ENCODE measurements around the gene CMTR1. TPM values are rescaled to one million over a fixed set of nuclear protein-coding genes. Genes with fewer than 3 reads are reported as not detected.

CMTR1 gene
- polyA plus RNA-seq, 1 of the 3 experiments (the other 2 are of a cell fraction): 19.8 TPM

- WGBS (ENCODE audit: low lambda C conversion rate): 92% methylated on average over 2 of the region's 2 CpGs
- Histone ChIP-seq H3K27ac (ENCODE audit: low read depth in 2 of 2, low read length in 1 of 2) (peak overlapping the region in 1 of 2 experiments; percentile 71; a peak in 2 of 4 replicates), H3F3A (replicated peaks; ENCODE audit: insufficient read depth) (no peaks in the 10 kb centered on the region), H3K36me3 (replicated peaks in 1 of 2; ENCODE audit: control insufficient read depth in 1 of 2, insufficient read depth in 2 of 2, low read length in 1 of 2) (no peaks in the 10 kb centered on the region), H3K4me1 (ENCODE audit: control insufficient read depth in 1 of 2, insufficient read depth in 2 of 2, low read depth in 1 of 2, low read length in 1 of 2) (peaks cover under 1 to 46% of the 10 kb centered on the region in 2 experiments; a peak in 3 of 4 replicates), H4K20me1 (ENCODE audit: insufficient read depth) (no peaks in the 10 kb centered on the region), H3K9me3 (no peaks in the 10 kb centered on the region), H3K27me3 (ENCODE audit: insufficient read depth) (no peaks in the 10 kb centered on the region), H3K4me3 (ENCODE audit: low read depth in 2 of 2, low read length in 1 of 2) (no peak overlapping the region), H3K79me2 (ENCODE audit: insufficient read depth) (peaks cover 3% of the 10 kb centered on the region; the same call in 1 of the 2 replicates), H3K4me2 (no peak overlapping the region), H2AFZ (ENCODE audit: low read depth) (no peak overlapping the region), H3K9ac (no peak overlapping the region), H3K9me2 (no peaks in the 10 kb centered on the region)
- no peak for DNase-seq
- POLR2A ChIA-PET: interaction anchor here (1.0 kb wide), 1 partner anchor 12 kb away, joined by 3 read pairs; no protein-coding TSS in a partner anchor
- no peak for TF ChIP-seq TAF1 (IDR thresholded peaks at IDR 0.05; ENCODE audit: borderline replicate concordance, low read depth, low read length)
- no peak for TF ChIP-seq NRF1 (IDR thresholded peaks at IDR 0.05; ENCODE audit: low read depth, low read length)
- CTCF ChIA-PET: interaction anchor here (0.6 to 2.3 kb wide), 5 partner anchors 9 to 54 kb away, joined by 3 to 9 read pairs (median 4); no protein-coding TSS in a partner anchor
These were observed 71.0 kb downstream of the CMTR1 start for GRCh38 chr6:37504024-37504423.

- Histone ChIP-seq H4K20me1 (ENCODE audit: insufficient read depth) (no peaks in the 10 kb centered on the region), H3K4me3 (ENCODE audit: low read depth in 2 of 2, low read length in 1 of 2) (no peak overlapping the region), H3K9me3 (no peaks in the 10 kb centered on the region), H3K27me3 (ENCODE audit: insufficient read depth) (no peaks in the 10 kb centered on the region), H3K36me3 (replicated peaks in 1 of 2; ENCODE audit: control insufficient read depth in 1 of 2, insufficient read depth in 2 of 2, low read length in 1 of 2) (no peaks in the 10 kb centered on the region), H3K9me2 (no peaks in the 10 kb centered on the region), H3K79me2 (ENCODE audit: insufficient read depth) (no peaks in the 10 kb centered on the region), H3K4me2 (no peak overlapping the region), H3F3A (replicated peaks; ENCODE audit: insufficient read depth) (no peaks in the 10 kb centered on the region), H3K27ac (ENCODE audit: low read depth in 2 of 2, low read length in 1 of 2) (peak overlapping the region in 1 of 2 experiments; percentile 72; a peak in 2 of 4 replicates), H3K9ac (no peak overlapping the region), H3K4me1 (ENCODE audit: control insufficient read depth in 1 of 2, insufficient read depth in 2 of 2, low read depth in 1 of 2, low read length in 1 of 2) (peaks cover 0 to 42% of the 10 kb centered on the region in 2 experiments; a peak in 2 of 4 replicates), H2AFZ (ENCODE audit: low read depth) (no peak overlapping the region)
- TF ChIP-seq RCOR1 (IDR thresholded peaks at IDR 0.05; ENCODE audit: low read length): no peak
- TF ChIP-seq EP300 (IDR thresholded peaks at IDR 0.05; ENCODE audit: borderline replicate concordance in 1 of 2, low read depth in 1 of 2, low read length in 1 of 2): no peak
- TF ChIP-seq NFIC (IDR thresholded peaks at IDR 0.05; ENCODE audit: borderline replicate concordance): no peak
- ChIA-PET CTCF (interaction anchor here (0.8 to 1.9 kb wide), 3 partner anchors 10 to 64 kb away, joined by 3 to 5 read pairs (median 4); no protein-coding TSS in a partner anchor), POLR2A (interaction anchor here (1.4 to 1.9 kb wide), 2 partner anchors 10 to 29 kb away, joined by 3 to 11 read pairs; no protein-coding TSS in a partner anchor)
- 70% methylated on average over 4 of the region's 4 CpGs for WGBS (ENCODE audit: low lambda C conversion rate)
- DNase-seq: no peak
These were observed 73.5 kb downstream of the CMTR1 start for GRCh38 chr6:37506479-37506878.

GRCh38 chr6:37507077-37507476 lies 74.1 kb downstream of the CMTR1 start:
- CTCF ChIA-PET: interaction anchor here (1.9 kb wide), 1 partner anchor 9 kb away, joined by 5 read pairs; no protein-coding TSS in a partner anchor
- TF ChIP-seq POLR2AphosphoS5 (IDR thresholded peaks at IDR 0.05; ENCODE audit: low read depth, low read length) (no peak), USF1 (IDR thresholded peaks at IDR 0.05; ENCODE audit: borderline replicate concordance, low read depth) (no peak), RAD21 (IDR thresholded peaks at IDR 0.05; ENCODE audit: low read length) (no peak), ZBTB33 (IDR thresholded peaks at IDR 0.05; ENCODE audit: borderline replicate concordance, low read depth) (no peak), EZH2phosphoT487 (IDR thresholded peaks at IDR 0.05; ENCODE audit: borderline replicate concordance, low read depth) (no peak), FOXM1 (IDR thresholded peaks at IDR 0.05; ENCODE audit: low read depth) (no peak), EP300 (IDR thresholded peaks at IDR 0.05; ENCODE audit: borderline replicate concordance in 1 of 2, low read depth in 1 of 2, low read length in 1 of 2) (no peak), USF2 (IDR thresholded peaks at IDR 0.05; ENCODE audit: borderline replicate concordance, low read depth, low read length) (no peak), GATA2 (CRISPR knock-in tag; IDR thresholded peaks at IDR 0.05) (no peak), PBX3 (IDR thresholded peaks at IDR 0.05) (no peak), SMC3 (IDR thresholded peaks at IDR 0.05; ENCODE audit: low read depth, low read length) (no peak), RXRA (IDR thresholded peaks at IDR 0.05; ENCODE audit: borderline replicate concordance, low read depth) (no peak)

More at GRCh38 chr6:37507077-37507476, 74.1 kb downstream of the CMTR1 start:
- Histone ChIP-seq H3K9ac (no peak overlapping the region), H2AFZ (ENCODE audit: low read depth) (no peak overlapping the region), H3K36me3 (replicated peaks in 1 of 2; ENCODE audit: control insufficient read depth in 1 of 2, insufficient read depth in 2 of 2, low read length in 1 of 2) (no peaks in the 10 kb centered on the region), H3K4me2 (no peak overlapping the region), H3K9me2 (no peaks in the 10 kb centered on the region), H3K4me1 (ENCODE audit: control insufficient read depth in 1 of 2, insufficient read depth in 2 of 2, low read depth in 1 of 2, low read length in 1 of 2) (peaks cover 0 to 40% of the 10 kb centered on the region in 2 experiments; a peak in 2 of 4 replicates), H3K4me3 (ENCODE audit: low read depth in 2 of 2, low read length in 1 of 2) (no peak overlapping the region), H4K20me1 (ENCODE audit: insufficient read depth) (no peaks in the 10 kb centered on the region), H3K27ac (ENCODE audit: low read depth in 2 of 2, low read length in 1 of 2) (peak overlapping the region in 1 of 2 experiments; percentile 72; a peak in 2 of 4 replicates), H3K9me3 (no peaks in the 10 kb centered on the region), H3K27me3 (ENCODE audit: insufficient read depth) (no peaks in the 10 kb centered on the region), H3F3A (replicated peaks; ENCODE audit: insufficient read depth) (no peaks in the 10 kb centered on the region), H3K79me2 (ENCODE audit: insufficient read depth) (no peaks in the 10 kb centered on the region)
- WGBS (ENCODE audit: low lambda C conversion rate): 66% methylated on average over 5 of the region's 5 CpGs
- POLR2A ChIA-PET: interaction anchor here (1.4 to 1.9 kb wide), 2 partner anchors 9 to 28 kb away, joined by 3 to 11 read pairs; no protein-coding TSS in a partner anchor
- DNase-seq: peak; percentile 50

All from SK-N-SH (cell line).